A549 (cell line): ENCODE results near the gene PYGM.

Experiments used
- EP300 ChIP-seq, 2 experiments: fragments of >200 bp; sonication (Bioruptor Twin); formaldehyde crosslinking; IDR thresholded peaks; 2 replicates in 1 of 2; 3 replicates in 1 of 2; pipeline ENCODE4 v1.6.1; 2016 to 2017
- HOXA7 ChIP-seq: fragments of 250-450 bp; sonication (Bioruptor Pico); IDR thresholded peaks from 2 replicates; pipeline ENCODE4 v1.5.0; 2020; ENCODE audit warnings: mild to moderate bottlenecking, moderate library complexity
- MAZ ChIP-seq: fragments of 150-350 bp; IDR thresholded peaks from 2 replicates; pipeline ENCODE4 v1.6.1; 2014; ENCODE audit warnings: antibody characterized with exemption, low read depth, low read length, borderline replicate concordance
- MYC ChIP-seq: IDR thresholded peaks from 2 replicates; pipeline ENCODE4 v1.6.1; 2012; ENCODE audit warnings: mild to moderate bottlenecking, inconsistent platforms, low read length, improper control_type of control experiment, borderline replicate concordance
- RCOR1 ChIP-seq: fragments of 150-350 bp; IDR thresholded peaks from 2 replicates; pipeline ENCODE4 v1.6.1; 2014; ENCODE audit warnings: antibody characterized with exemption, low read length, low read depth
- TF ChIP-seq, protein P1 (sequence below): fragments of >200 bp; sonication (Bioruptor Twin); formaldehyde crosslinking; IDR thresholded peaks from 3 replicates; pipeline ENCODE4 v1.5.1; 2016
- TF ChIP-seq, protein P2 (sequence below): fragments of 450-650 bp; IDR thresholded peaks from 2 replicates; pipeline ENCODE4 v1.6.1; 2014; ENCODE audit warnings: antibody characterized with exemption

DNA sequence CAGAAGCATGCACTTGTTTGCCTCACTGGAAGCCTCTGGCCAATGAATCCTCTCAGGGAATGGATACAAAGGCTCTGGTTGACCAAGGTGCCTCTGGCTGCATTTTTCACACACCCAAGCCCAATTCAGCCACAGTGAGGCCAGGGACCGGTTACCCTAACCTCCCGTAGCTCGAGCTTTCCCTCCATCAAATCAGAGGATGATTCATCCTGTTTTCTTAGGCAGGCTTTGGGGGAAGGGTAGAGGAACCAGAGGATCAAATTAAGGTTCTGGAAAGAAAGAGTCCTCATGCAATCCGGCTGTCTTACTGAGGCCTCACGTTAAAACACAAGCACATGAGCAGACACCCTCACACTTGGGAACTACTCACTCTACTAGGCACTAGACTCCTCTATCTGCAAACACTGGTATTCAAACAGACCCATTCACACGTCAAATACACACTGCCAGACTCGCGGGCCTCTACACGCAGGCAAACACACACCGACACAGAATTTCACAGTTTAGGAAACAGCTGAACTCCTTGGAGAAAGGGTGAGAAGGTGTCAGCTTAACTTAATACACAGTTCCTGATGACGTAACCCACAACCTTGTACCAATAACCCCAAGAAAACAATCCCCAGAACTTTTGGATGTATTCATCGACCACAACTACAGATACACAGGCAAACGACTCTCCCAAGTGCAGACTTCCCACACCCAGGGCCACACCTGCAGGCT, 49.2 kb downstream of the PYGM start:
- TF ChIP-seq HOXA7 (CRISPR knock-in tag) (no peak), MYC (no peak), MAZ (no peak), RCOR1 (no peak), EP300 (IDR thresholded peaks at IDR 0.05) (no peak)
- TF ChIP-seq, protein P1, sequence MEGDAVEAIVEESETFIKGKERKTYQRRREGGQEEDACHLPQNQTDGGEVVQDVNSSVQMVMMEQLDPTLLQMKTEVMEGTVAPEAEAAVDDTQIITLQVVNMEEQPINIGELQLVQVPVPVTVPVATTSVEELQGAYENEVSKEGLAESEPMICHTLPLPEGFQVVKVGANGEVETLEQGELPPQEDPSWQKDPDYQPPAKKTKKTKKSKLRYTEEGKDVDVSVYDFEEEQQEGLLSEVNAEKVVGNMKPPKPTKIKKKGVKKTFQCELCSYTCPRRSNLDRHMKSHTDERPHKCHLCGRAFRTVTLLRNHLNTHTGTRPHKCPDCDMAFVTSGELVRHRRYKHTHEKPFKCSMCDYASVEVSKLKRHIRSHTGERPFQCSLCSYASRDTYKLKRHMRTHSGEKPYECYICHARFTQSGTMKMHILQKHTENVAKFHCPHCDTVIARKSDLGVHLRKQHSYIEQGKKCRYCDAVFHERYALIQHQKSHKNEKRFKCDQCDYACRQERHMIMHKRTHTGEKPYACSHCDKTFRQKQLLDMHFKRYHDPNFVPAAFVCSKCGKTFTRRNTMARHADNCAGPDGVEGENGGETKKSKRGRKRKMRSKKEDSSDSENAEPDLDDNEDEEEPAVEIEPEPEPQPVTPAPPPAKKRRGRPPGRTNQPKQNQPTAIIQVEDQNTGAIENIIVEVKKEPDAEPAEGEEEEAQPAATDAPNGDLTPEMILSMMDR: no peak
- TF ChIP-seq, protein P2, sequence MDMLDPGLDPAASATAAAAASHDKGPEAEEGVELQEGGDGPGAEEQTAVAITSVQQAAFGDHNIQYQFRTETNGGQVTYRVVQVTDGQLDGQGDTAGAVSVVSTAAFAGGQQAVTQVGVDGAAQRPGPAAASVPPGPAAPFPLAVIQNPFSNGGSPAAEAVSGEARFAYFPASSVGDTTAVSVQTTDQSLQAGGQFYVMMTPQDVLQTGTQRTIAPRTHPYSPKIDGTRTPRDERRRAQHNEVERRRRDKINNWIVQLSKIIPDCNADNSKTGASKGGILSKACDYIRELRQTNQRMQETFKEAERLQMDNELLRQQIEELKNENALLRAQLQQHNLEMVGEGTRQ: no peak
